Upper lobe of right lung (tissue), 1 donor: ENCODE results near the gene HERPUD2. TPM values are rescaled to one million over a fixed set of nuclear protein-coding genes. Genes with fewer than 3 reads are reported as not detected.

Experiments
- ATAC-seq: fragments of 200-7000 bp; cut with Tn5 transposase; one replicate; pipeline ENCODE4 v1.9.1; 2020; ENCODE audit warnings: mild to moderate bottlenecking, moderate library complexity
- DNase-seq: peaks from one replicate; pipeline ENCODE4 v3.0.0-alpha.2; 2020
- H3K27ac ChIP-seq: fragments of 200-600 bp; one replicate; pipeline ENCODE4 v1.8.0; 2022
- H3K27me3 ChIP-seq: fragments of 200-600 bp; one replicate; pipeline ENCODE4 v1.8.0; 2022; ENCODE audit warnings: mild to moderate bottlenecking
- H3K36me3 ChIP-seq: fragments of 200-600 bp; one replicate; pipeline ENCODE4 v1.8.0; 2022
- H3K4me1 ChIP-seq: fragments of 200-600 bp; one replicate; pipeline ENCODE4 v1.8.0; 2022
- H3K4me3 ChIP-seq: fragments of 200-600 bp; one replicate; pipeline ENCODE4 v1.8.0; 2022; ENCODE audit warnings: mild to moderate bottlenecking
- H3K9me3 ChIP-seq: fragments of 200-600 bp; one replicate; pipeline ENCODE4 v1.8.0; 2022
- intact Hi-C: fragments of 100-400 bp; cut with DNase I; formaldehyde crosslinking; loops from one replicate; pipeline ENCODE4 v1.11.0; 2022
- total RNA-seq: library from RNA; stranded (reverse); fragmentation: NEBNext Ultra II Directional; extraction: Animal tissue kit (Norgen Biotek cat#: 25700); gene quantifications from one replicate; pipeline ENCODE4 v1.2.1, GENCODE V29; 2021
- TF ChIP-seq, protein P1 (sequence below): fragments of 200-600 bp; IDR thresholded peaks from one replicate; pipeline ENCODE4 v1.8.0; 2022; ENCODE audit warnings: antibody characterized with exemption
- donor health status: DM: no; HTN: yes; CAD: no; lungs with severe emphysema.

Gene HERPUD2
- total RNA-seq, 1 donor from 2014 or later, result 32.6 TPM

DNA sequence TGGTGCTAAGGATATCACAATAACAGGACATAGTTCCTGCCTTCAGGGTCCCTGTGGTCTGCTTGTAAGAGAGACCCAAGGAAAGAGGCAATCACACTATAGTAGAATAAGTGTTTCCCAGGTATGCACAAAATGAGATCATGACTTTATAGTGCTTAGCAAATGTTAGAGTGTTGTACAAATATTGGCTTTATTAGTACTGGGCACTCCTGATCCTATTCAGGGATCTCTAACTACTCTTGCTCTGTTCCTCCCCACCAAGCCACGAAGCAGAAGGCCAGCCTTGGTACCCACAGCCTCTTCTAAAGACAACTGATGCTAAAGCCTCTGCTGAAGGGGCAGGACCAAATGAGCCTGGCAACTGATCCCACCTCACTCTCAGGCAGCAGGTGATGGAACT, 75.1 kb downstream of the HERPUD2 start:
- no peaks in the 10 kb centered on the region for H3K36me3 ChIP-seq
- TF ChIP-seq, protein P1, sequence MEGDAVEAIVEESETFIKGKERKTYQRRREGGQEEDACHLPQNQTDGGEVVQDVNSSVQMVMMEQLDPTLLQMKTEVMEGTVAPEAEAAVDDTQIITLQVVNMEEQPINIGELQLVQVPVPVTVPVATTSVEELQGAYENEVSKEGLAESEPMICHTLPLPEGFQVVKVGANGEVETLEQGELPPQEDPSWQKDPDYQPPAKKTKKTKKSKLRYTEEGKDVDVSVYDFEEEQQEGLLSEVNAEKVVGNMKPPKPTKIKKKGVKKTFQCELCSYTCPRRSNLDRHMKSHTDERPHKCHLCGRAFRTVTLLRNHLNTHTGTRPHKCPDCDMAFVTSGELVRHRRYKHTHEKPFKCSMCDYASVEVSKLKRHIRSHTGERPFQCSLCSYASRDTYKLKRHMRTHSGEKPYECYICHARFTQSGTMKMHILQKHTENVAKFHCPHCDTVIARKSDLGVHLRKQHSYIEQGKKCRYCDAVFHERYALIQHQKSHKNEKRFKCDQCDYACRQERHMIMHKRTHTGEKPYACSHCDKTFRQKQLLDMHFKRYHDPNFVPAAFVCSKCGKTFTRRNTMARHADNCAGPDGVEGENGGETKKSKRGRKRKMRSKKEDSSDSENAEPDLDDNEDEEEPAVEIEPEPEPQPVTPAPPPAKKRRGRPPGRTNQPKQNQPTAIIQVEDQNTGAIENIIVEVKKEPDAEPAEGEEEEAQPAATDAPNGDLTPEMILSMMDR, result no peak
- intact Hi-C loops, result no loop called here
- peak; percentile 74 for ATAC-seq
- no peaks in the 10 kb centered on the region for H3K9me3 ChIP-seq
- no peak overlapping the region for H3K27ac ChIP-seq
- DNase-seq, result no peak
- no peaks in the 10 kb centered on the region for H3K27me3 ChIP-seq
- H3K4me3 ChIP-seq, result no peak overlapping the region
- H3K4me1 ChIP-seq, result no peaks in the 10 kb centered on the region

DNA sequence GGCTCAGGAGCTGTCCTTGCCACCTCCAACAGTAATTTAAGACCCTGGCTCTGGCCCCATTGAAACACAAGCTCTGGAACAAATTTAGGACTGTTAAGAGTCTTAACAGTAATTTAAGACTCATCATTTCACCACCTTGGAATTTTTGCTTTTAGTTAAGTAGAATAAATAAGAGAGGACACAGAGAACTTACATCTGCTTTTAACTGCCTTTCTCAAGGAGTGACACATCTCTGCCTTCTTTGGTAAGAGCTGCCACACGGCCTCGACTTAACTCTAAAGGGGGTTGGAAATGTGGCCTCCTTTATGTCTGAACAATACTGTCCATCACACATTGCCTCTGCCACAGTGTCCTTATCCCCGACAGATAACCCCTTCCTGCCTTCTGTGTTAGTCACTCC, 77.9 kb downstream of the HERPUD2 start:
- no peaks in the 10 kb centered on the region for H3K36me3 ChIP-seq
- H3K4me1 ChIP-seq, result no peaks in the 10 kb centered on the region
- ATAC-seq (no peak), DNase-seq (no peak)
- H3K9me3 ChIP-seq, result no peaks in the 10 kb centered on the region
- no peak overlapping the region for H3K4me3 ChIP-seq
- no peaks in the 10 kb centered on the region for H3K27me3 ChIP-seq
- no peak overlapping the region for H3K27ac ChIP-seq
- intact Hi-C loops, result no loop called here
- TF ChIP-seq, protein P1, result no peak

DNA sequence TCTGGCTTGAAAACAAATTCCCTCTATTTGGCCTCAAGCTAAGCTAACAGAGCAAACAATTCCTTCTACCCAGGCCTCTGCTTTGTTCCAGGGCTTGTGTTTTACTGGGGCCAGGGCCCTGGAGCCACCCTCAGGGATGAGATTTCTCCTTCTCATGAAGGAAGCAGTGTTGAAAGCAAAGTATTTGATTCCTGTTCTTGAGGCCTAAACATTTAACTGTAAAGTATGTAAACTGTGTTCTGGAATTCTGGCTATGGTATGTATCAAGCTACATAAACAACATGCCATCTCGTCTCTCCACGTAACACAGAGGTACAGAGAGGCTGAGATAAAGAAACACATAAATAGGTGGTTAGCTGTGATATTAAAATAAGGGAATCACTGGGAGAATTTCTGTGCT, 81.8 kb downstream of the HERPUD2 start:
- no peak for ATAC-seq
- Histone ChIP-seq H3K27me3 (no peaks in the 10 kb centered on the region), H3K27ac (no peak overlapping the region), H3K4me3 (no peak overlapping the region), H3K9me3 (no peaks in the 10 kb centered on the region), H3K36me3 (no peaks in the 10 kb centered on the region), H3K4me1 (no peaks in the 10 kb centered on the region)
- TF ChIP-seq, protein P1, result no peak
- no peak for DNase-seq
- intact Hi-C loops, result no loop called here

DNA sequence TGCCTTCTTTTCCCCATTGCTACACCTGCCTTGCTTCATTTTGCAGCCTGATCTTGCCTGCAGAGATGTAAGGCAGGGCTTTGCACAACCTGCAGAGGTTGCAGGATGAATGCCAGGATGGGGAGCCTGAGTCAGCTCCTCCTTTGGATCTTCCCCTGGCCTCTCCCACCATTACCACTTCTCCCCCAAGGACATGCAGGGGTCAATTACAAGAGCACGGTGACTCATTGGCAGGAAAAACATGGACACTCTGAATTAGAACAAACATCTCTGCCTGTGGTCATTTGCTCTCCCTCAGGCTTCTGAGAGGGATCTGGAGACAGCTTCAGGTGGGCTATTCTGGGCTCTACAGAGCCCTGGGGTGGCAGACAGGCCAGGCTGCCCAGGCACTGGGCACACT, 89.2 kb downstream of the HERPUD2 start:
- intact Hi-C loops, result no loop called here
- H3K9me3 ChIP-seq, result no peaks in the 10 kb centered on the region
- ATAC-seq, result no peak
- H3K27ac ChIP-seq, result no peak overlapping the region
- no peaks in the 10 kb centered on the region for H3K27me3 ChIP-seq
- no peaks in the 10 kb centered on the region for H3K36me3 ChIP-seq
- peaks cover 5% of the 10 kb centered on the region for H3K4me1 ChIP-seq
- TF ChIP-seq, protein P1, result no peak
- no peak for DNase-seq
- no peak overlapping the region for H3K4me3 ChIP-seq

DNA sequence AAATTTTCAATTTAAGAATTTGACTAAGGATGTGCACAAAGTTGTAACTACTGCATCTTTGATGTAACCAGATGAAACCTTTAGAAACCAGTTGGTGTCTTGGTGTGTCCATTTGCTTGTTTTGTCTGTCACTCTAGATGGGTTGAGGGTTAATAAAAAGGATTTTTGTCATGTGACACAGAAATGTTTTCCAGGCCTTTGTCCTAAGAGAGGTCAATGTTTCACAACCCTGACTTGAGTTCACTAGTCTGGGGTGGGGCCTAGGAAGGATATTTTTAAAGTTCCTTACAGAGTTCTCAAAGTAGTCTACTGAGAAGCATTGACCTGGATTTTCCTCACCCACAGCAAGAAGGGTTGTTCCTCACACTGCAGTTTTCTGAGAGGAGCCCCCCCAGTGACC, 90.3 kb downstream of the HERPUD2 start:
- TF ChIP-seq, protein P1, result no peak
- Histone ChIP-seq H3K36me3 (no peaks in the 10 kb centered on the region), H3K4me3 (no peak overlapping the region), H3K27me3 (no peaks in the 10 kb centered on the region), H3K27ac (no peak overlapping the region), H3K4me1 (peaks cover 5% of the 10 kb centered on the region), H3K9me3 (no peaks in the 10 kb centered on the region)
- DNase-seq (no peak), ATAC-seq (no peak)
- intact Hi-C loops, result no loop called here

DNA sequence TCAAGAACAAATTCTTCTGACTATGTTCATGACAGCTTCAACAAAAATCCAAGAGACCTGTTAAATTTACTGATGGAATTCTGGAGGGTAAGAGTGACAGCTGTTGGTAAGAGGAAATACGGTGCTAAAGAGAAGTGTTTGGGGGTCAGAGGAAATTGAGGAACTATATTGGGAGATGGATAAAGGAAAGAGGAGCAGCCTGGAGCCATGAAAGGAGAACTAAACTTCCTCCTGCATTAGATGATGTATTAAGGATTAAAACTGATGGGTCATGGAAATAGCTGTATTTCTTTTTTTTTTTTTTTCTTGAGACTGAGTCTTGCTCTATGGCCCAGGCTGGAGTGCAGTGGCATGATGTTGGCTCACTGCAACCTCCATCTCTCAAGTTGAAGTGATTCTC, 95.3 kb downstream of the HERPUD2 start:
- Histone ChIP-seq H3K9me3 (no peaks in the 10 kb centered on the region), H3K27ac (no peak overlapping the region), H3K4me3 (no peak overlapping the region), H3K27me3 (no peaks in the 10 kb centered on the region), H3K4me1 (peaks cover 2% of the 10 kb centered on the region), H3K36me3 (no peaks in the 10 kb centered on the region)
- TF ChIP-seq, protein P1, result no peak
- intact Hi-C loops, result no loop called here
- DNase-seq (no peak), ATAC-seq (no peak)
